AG04450 (cell line): ENCODE results near the gene ZCCHC24. TPM values are rescaled to one million over a fixed set of nuclear protein-coding genes. Genes with fewer than 3 reads are reported as not detected.

ENCODE experiments used
- CTCF ChIA-PET: fragments of 300-600, 350-600 bp; formaldehyde crosslinking; extraction: SDS; loops from one replicate; lab custom pipeline; 2022; ENCODE audit warnings: antibody characterized with exemption, inconsistent platforms; lab: Charles Lee
- POLR2A ChIA-PET: fragments of 350-600 bp; formaldehyde crosslinking; extraction: SDS; loops from one replicate; lab custom pipeline; 2021; ENCODE audit warnings: antibody characterized with exemption, inconsistent platforms; lab: Yijun Ruan, JAX
- DNase-seq: peaks from one replicate; pipeline ENCODE4 v3.0.0-alpha.2; 2011; ENCODE audit warnings: low read depth, low spot score
- H3K27ac ChIP-seq: one replicate; pipeline ENCODE4 v1.5.1; 2012; ENCODE audit warnings: low read depth, low read length, control low read depth
- H3K27me3 ChIP-seq: one replicate; pipeline ENCODE4 v1.6.0; 2012; ENCODE audit warnings: low read length; ENCODE audit not compliant: control insufficient read depth, insufficient read depth
- H3K4me3 ChIP-seq: 2 replicates; pipeline ENCODE4 v1.5.1; 2011; ENCODE audit warnings: mild to moderate bottlenecking, low read depth, low read length, control low read depth
- H3K9me3 ChIP-seq: 2 replicates; pipeline ENCODE4 v1.5.1; 2012; ENCODE audit warnings: low read length; ENCODE audit not compliant: control insufficient read depth, insufficient read depth
- CTCF ChIP-seq: IDR thresholded peaks from 2 replicates; pipeline ENCODE4 v1.5.1; 2011; ENCODE audit warnings: low read depth, low read length, control low read depth, inconsistent platforms
- polyA plus RNA-seq: library from polyadenylated mRNA; depleted of rRNA; stranded (reverse); fragments of >200 nt; gene quantifications from 2 replicates; pipeline ENCODE4 v1.2.3, GENCODE V29; 2011

ZCCHC24 gene
- polyA plus RNA-seq, 1 experiment = 37.4 TPM

GRCh38 chr10:79346012-79346340, 99.4 kb downstream of the ZCCHC24 start:
- DNase-seq = no peak
- Histone ChIP-seq H3K27ac (no peak overlapping the region), H3K9me3 (no peaks in the 10 kb centered on the region; the same call in 1 of the 2 replicates), H3K4me3 (no peak overlapping the region), H3K27me3 (no peaks in the 10 kb centered on the region)
- CTCF ChIA-PET = interaction anchor here (1.5 to 3.5 kb wide), 3 partner anchors 9 to 28 kb away, joined by 4 to 14 read pairs (median 7); no protein-coding TSS in a partner anchor
- no peak for TF ChIP-seq CTCF
- POLR2A ChIA-PET = interaction anchor here (1.6 to 2.1 kb wide), 2 partner anchors 9 to 28 kb away, joined by 3 to 4 read pairs; no protein-coding TSS in a partner anchor

GRCh38 chr10:79345241-79346011, 100.0 kb downstream of the ZCCHC24 start:
- no peak for TF ChIP-seq CTCF
- Histone ChIP-seq H3K9me3 (no peaks in the 10 kb centered on the region; the same call in 1 of the 2 replicates), H3K4me3 (no peak overlapping the region), H3K27ac (no peak overlapping the region), H3K27me3 (no peaks in the 10 kb centered on the region)
- DNase-seq = no peak
- ChIA-PET CTCF (interaction anchor here (0.9 to 3.5 kb wide), 5 partner anchors 9 to 217 kb away, joined by 4 to 14 read pairs (median 4); no protein-coding TSS in a partner anchor), POLR2A (interaction anchor here (1.6 to 2.1 kb wide), 2 partner anchors 8 to 27 kb away, joined by 3 to 4 read pairs; no protein-coding TSS in a partner anchor)

GRCh38 chr10:79344502-79345195, 100.8 kb downstream of the ZCCHC24 start:
- CTCF ChIA-PET = interaction anchor here (0.7 to 3.5 kb wide), 4 partner anchors 29 to 1297 kb away, joined by 3 to 14 read pairs (median 4); no protein-coding TSS in a partner anchor

GRCh38 chr10:79342811-79343561, 102.4 kb downstream of the ZCCHC24 start:
- POLR2A ChIA-PET = interaction anchor here (1.0 kb wide), 1 partner anchor 8 kb away, joined by 3 read pairs; no protein-coding TSS in a partner anchor
- Histone ChIP-seq H3K27ac (no peak overlapping the region), H3K27me3 (no peaks in the 10 kb centered on the region), H3K4me3 (no peak overlapping the region), H3K9me3 (no peaks in the 10 kb centered on the region; the same call in 1 of the 2 replicates)
- DNase-seq = no peak
- CTCF ChIA-PET = interaction anchor here (0.6 kb wide), 1 partner anchor 15 kb away, joined by 6 read pairs; no protein-coding TSS in a partner anchor
- TF ChIP-seq CTCF = no peak

More at GRCh38 chr10:79344502-79345195, 100.8 kb downstream of the ZCCHC24 start:
- no peak overlapping the region for H3K4me3 ChIP-seq
- no peak overlapping the region for H3K27ac ChIP-seq
- no peaks in the 10 kb centered on the region; the same call in 1 of the 2 replicates for H3K9me3 ChIP-seq
- no peak for TF ChIP-seq CTCF
- no peaks in the 10 kb centered on the region for H3K27me3 ChIP-seq
- no peak for DNase-seq
- POLR2A ChIA-PET = interaction anchor here (0.6 kb wide), 1 partner anchor 153 kb away, joined by 15 read pairs; no protein-coding TSS in a partner anchor
